AG09319 (cell line): ENCODE results near the gene PTPN1.
A peak's percentile ranks its signal among the peaks of the same experiment; 100 is the strongest.

Experiments
- DNase-seq: peaks from one replicate; pipeline ENCODE4 v3.0.0-alpha.2; 2010; ENCODE audit warnings: low read depth; ENCODE audit errors: extremely low read depth
- CTCF ChIP-seq: IDR thresholded peaks from 2 replicates; pipeline ENCODE4 v1.5.1; 2011; ENCODE audit warnings: low read depth, mild to moderate bottlenecking, inconsistent platforms, low read length, moderate library complexity

The PTPN1 gene

GRCh38 chr20:50554694-50555579, 44.8 kb downstream of the PTPN1 start:
- no peak for DNase-seq
- TF ChIP-seq CTCF, result no peak

- DNase-seq, result no peak
- TF ChIP-seq CTCF, result no peak
Measured at GRCh38 chr20:50555662-50556061, 45.5 kb downstream of the PTPN1 start.

- DNase-seq, result no peak
- no peak for TF ChIP-seq CTCF
Measured at GRCh38 chr20:50557549-50558134, 47.5 kb downstream of the PTPN1 start.

- peak; percentile 16 for DNase-seq
- TF ChIP-seq CTCF, result no peak
Measured at GRCh38 chr20:50558483-50558925, 48.3 kb downstream of the PTPN1 start.

- no peak for DNase-seq
- TF ChIP-seq CTCF, result no peak
Measured at GRCh38 chr20:50559149-50559548, 49.0 kb downstream of the PTPN1 start.

- no peak for DNase-seq
- TF ChIP-seq CTCF, result no peak
Measured at GRCh38 chr20:50559856-50560638, 49.9 kb downstream of the PTPN1 start.
